GM23248 (cell line): Measurements from ENCODE around the gene B4GAT1.

Experiments
- EZH2 ChIP-seq: fragments of 200-600 bp; sonication (generic); IDR thresholded peaks from 2 replicates; pipeline ENCODE4 v1.6.1; 2018; ENCODE audit warnings: antibody characterized with exemption, mild to moderate bottlenecking; ENCODE audit not compliant: insufficient read depth, poor library complexity, severe bottlenecking
- EZH2phosphoT487 ChIP-seq: fragments of 200-600 bp; sonication (generic); IDR thresholded peaks from 2 replicates; pipeline ENCODE4 v1.6.1; 2018; ENCODE audit warnings: antibody characterized with exemption, moderate library complexity, mild to moderate bottlenecking, low read depth; ENCODE audit not compliant: insufficient read depth

DNA sequence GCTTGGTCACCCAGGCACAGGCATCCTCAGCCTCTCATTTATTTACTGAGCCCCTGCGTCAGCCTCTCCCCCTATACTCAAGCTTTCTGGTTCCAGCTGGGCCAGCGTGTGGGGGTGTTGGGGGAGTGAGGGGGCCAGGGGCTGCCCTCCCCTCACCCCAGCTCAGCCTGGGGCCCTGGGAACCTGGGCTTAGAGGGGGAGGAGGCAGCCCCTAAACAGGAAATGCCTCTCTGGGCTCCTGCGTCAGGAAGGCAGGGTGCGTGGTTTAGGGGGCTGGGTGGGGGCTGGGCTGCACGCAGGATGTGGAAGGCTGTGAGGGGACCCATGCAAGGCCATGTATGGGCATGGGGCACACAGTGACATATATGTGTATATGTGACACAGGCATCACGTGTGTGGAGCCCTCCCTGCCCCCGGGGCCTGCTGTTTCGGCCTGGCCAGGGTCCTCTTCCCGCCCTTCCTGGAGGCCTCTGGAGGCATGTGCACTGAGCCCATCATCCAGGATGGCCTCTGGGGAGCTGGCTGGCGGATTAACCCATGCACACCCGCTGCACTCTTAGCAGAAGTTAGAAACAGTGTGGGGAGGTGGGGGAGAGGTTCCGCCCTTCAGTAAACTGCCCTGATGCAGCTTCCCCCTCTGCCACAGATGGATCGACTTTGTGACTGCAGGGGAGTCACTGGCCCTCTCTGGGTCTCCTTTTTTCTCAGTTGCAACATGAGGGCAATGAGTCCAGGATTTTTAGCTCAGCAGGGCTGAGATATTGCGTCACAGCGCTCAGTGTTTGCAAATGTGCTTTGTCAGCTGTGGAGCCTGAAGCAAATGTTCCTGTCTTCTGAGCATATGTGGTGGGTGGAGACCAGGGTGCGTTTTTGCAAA, 29.5 kb downstream of the B4GAT1 start:
- no peak for TF ChIP-seq EZH2
- TF ChIP-seq EZH2phosphoT487, result no peak
